Esophagus muscularis mucosa (tissue), 3 donors: ENCODE results near the gene ARHGEF10L.
A peak's percentile ranks its signal among the peaks of the same experiment; 100 is the strongest.

Experiments
- POLR2A ChIP-seq: fragments of 450-650 bp; IDR thresholded peaks from one replicate; pipeline ENCODE4 v1.6.1; 2017; ENCODE audit warnings: antibody characterized with exemption, moderate library complexity, mild to moderate bottlenecking, low read depth
- TF ChIP-seq, protein P1 (sequence below), 3 experiments: fragments of 200-600 bp in 2 of 3; fragments of 450-650 bp in 1 of 3; sonication (generic) in 2 of 3; IDR thresholded peaks; one replicate each; pipeline ENCODE4 v1.5.1; 2017 to 2019; ENCODE audit warnings: antibody characterized with exemption in 3 of 3, mild to moderate bottlenecking in 2 of 3, moderate library complexity in 1 of 3

DNA sequence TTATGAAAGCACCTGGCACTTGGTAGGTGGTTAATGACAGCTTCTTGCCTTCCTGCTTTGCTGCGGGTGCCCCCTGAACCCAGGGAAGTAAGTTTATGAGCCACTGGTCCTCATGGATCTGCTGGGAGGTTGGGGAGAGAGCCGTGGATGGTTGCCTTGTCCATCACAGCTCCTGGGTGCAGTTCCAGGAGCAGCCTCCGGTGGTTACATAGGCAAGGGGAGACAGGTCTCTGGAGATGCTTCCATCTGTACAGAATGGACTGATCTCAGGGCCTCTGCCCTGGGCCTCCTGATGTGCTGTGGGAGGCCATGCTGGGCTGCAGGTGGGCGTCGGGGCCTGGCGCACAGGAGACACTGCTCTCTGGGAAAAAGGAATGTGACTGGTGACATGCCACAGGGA lies 31.6 kb upstream of the ARHGEF10L start:
- no peak for TF ChIP-seq POLR2A
- TF ChIP-seq, protein P1, sequence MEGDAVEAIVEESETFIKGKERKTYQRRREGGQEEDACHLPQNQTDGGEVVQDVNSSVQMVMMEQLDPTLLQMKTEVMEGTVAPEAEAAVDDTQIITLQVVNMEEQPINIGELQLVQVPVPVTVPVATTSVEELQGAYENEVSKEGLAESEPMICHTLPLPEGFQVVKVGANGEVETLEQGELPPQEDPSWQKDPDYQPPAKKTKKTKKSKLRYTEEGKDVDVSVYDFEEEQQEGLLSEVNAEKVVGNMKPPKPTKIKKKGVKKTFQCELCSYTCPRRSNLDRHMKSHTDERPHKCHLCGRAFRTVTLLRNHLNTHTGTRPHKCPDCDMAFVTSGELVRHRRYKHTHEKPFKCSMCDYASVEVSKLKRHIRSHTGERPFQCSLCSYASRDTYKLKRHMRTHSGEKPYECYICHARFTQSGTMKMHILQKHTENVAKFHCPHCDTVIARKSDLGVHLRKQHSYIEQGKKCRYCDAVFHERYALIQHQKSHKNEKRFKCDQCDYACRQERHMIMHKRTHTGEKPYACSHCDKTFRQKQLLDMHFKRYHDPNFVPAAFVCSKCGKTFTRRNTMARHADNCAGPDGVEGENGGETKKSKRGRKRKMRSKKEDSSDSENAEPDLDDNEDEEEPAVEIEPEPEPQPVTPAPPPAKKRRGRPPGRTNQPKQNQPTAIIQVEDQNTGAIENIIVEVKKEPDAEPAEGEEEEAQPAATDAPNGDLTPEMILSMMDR (IDR thresholded peaks at IDR 0.05), result peak in 1 of 3 experiments; percentile 9
